Stomach (tissue), 4 donors: ENCODE measurements around the gene DOCK2.

Experiments used
- CTCF ChIP-seq, 7 experiments: fragments of 450-650 bp in 4 of 7; fragments of 200-600 bp in 3 of 7; sonication (generic) in 3 of 7; IDR thresholded peaks; one replicate each; pipeline ENCODE4 v1.5.1; 2016 to 2019; ENCODE audit warnings: antibody characterized with exemption in 7 of 7, control low read depth in 2 of 7, mild to moderate bottlenecking in 1 of 7
- EP300 ChIP-seq: sonication (generic); formaldehyde crosslinking; IDR thresholded peaks from one replicate; pipeline ENCODE4 v1.6.1; 2017; ENCODE audit warnings: antibody characterized with exemption
- POLR2A ChIP-seq, 4 donors: fragments of 450-650 bp; IDR thresholded peaks; one replicate each; pipeline ENCODE4 v1.6.1; 2016; ENCODE audit warnings: antibody characterized with exemption in 4 of 4, control low read depth in 2 of 4, mild to moderate bottlenecking in 1 of 4, moderate library complexity in 1 of 4
- POLR2AphosphoS5 ChIP-seq, 3 donors: sonication (generic); formaldehyde crosslinking; IDR thresholded peaks; one replicate each; pipeline ENCODE4 v1.6.1; 2016; ENCODE audit warnings: antibody characterized with exemption in 3 of 3

GRCh38 chr5:169946743-169947295 lies 309.7 kb downstream of the DOCK2 start:
- TF ChIP-seq POLR2AphosphoS5 (IDR thresholded peaks at IDR 0.05) (no peak), EP300 (no peak), POLR2A (IDR thresholded peaks at IDR 0.05) (no peak), CTCF (IDR thresholded peaks at IDR 0.05) (no peak)
